Measurements from ENCODE around the gene GP1BB.

GP1BB gene

GRCh38 chr22:19759427-19760057, 36.2 kb downstream of the GP1BB start:
- TF ChIP-seq CTCF (conservative IDR thresholded peaks at IDR 0.05): no peak
- peak overlapping the region; percentile 94 for H3K27ac ChIP-seq

DNA sequence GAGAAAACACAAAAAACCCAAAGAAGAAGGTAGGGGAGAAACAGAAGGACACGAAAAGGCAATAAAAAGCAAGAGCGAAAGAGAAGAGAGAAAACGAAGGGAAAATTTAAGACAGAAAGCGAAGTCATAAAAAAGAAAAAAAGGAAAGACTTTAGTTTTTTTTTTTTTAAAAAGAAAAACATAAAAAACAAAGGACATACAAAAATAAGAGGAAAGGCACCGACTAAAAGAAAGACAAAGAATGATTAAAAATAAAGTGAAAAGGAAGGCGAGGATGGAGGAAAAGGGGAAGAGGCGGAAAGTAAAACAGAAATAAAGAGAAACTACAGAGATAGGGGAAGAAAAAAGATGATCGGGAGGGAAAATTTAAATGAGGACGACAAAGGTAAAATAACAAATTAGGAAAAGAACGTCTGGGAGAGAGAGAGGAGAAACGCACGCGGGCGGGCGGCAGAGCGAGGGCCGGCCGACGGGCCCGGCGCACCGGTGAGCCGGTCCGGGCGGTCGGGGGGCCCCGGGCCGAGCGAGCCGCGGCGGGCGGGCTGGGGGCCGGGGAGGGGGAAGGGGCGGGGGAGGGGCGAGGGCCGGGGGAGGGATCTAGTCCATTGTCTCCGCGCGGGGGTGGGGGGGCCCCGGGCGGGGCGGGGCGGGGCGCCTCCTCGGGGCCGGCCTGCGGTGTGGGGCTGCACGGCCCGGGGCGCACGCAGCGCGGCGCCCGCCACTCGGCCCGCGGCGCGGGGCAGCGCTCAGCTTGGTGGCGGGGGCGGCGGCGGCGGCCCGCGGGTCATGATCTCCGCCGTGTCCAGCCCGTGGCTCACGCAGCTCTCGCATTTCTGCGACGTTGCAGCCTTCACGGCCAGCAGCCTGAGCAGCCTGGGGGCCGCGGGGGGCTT, 37.0 kb downstream of the GP1BB start, which contains the start of gene TBX1:
TSS of gene TBX1 (plus strand) at position 721 of the 893 bp plus-strand sequence. CDS start at position 787, 66 bp downstream.
- H3K27ac ChIP-seq: peak within 1 kb of the TSS; percentile 94
- TF ChIP-seq CTCF (conservative IDR thresholded peaks at IDR 0.05): no peak

GRCh38 chr22:19760951-19761724, 37.8 kb downstream of the GP1BB start:
- peak overlapping the region; percentile 94 for H3K27ac ChIP-seq
- no peak for TF ChIP-seq CTCF (conservative IDR thresholded peaks at IDR 0.05)

GRCh38 chr22:19761725-19762567, 38.6 kb downstream of the GP1BB start:
- TF ChIP-seq CTCF (conservative IDR thresholded peaks at IDR 0.05): no peak
- peak overlapping the region; percentile 94 for H3K27ac ChIP-seq

DNA sequence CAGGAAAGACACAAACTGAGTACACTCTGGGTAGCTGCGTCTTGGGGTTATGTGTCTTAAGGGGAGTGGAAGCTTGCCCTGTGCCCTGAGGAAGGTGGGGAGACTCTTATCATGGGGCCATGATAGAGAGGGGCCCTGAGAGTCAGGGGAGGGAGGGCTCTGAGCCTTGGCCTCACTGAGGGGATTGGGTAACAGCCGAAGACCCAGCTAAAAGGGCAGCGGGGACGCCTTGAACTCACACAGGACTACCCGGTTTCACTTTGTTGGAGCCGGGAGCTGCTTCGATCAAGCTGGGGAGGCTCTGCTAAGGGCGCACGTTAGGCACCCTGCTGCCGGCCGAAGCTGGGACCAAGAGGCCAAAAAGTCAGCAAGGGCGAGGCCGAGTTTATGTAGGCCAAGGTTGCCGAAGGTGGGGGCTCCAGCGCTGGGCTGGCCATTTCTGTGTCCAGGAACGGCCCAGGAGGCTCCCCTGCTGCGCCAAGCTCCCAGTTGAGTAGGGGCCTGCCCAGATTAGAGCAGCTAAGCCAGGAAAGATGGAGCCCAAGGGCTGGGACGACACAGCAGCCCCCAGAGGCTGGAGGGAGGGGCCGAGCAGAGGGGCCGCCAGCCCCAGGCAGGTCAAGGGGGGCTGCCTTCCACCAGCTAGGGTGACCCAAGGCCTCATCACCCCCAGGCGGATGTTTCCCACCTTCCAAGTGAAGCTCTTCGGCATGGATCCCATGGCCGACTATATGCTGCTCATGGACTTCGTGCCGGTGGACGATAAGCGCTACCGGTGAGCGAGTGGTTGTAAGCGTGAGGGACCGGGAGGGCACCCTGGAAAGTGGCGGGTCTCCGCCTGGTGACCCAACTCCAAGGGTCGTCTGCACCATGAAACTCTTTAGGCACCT, 39.5 kb downstream of the GP1BB start:
- no peak for TF ChIP-seq CTCF (conservative IDR thresholded peaks at IDR 0.05)
- peak overlapping the region; percentile 94 for H3K27ac ChIP-seq
